OCI-LY1 (cell line): Measurements from ENCODE around the gene EPYC.

Experiments used
- H2AFZ ChIP-seq: fragments of 200-600 bp; sonication (generic), shearing (Covaris generic); 2 replicates; pipeline ENCODE4 v1.6.0; 2014; ENCODE audit warnings: antibody characterized with exemption, mild to moderate bottlenecking, low read length
- H3F3A ChIP-seq: fragments of 200-600 bp; sonication (generic), shearing (Covaris generic); 2 replicates; pipeline ENCODE4 v1.6.0; 2014; ENCODE audit warnings: mild to moderate bottlenecking, antibody characterized with exemption, low read length, moderate library complexity; ENCODE audit not compliant: insufficient read depth
- H3K27ac ChIP-seq: fragments of 200-600 bp; sonication (generic); 2 replicates; pipeline ENCODE4 v1.5.1; 2014; ENCODE audit warnings: low read length, mixed run types, mild to moderate bottlenecking, low read depth; ENCODE audit not compliant: poor library complexity, severe bottlenecking
- H3K27me3 ChIP-seq: fragments of 200-600 bp; sonication (generic); 2 replicates; pipeline ENCODE4 v1.6.0; 2014; ENCODE audit warnings: antibody characterized with exemption, mild to moderate bottlenecking, low read length, moderate library complexity; ENCODE audit not compliant: insufficient read depth
- H3K36me3 ChIP-seq: fragments of 200-600 bp; sonication (generic); 2 replicates; pipeline ENCODE4 v1.6.1; 2014; ENCODE audit warnings: mild to moderate bottlenecking, antibody characterized with exemption, low read length, moderate library complexity, mixed read lengths; ENCODE audit not compliant: insufficient read depth
- H3K4me1 ChIP-seq: fragments of 200-600 bp; sonication (generic); 2 replicates; pipeline ENCODE4 v1.5.1; 2014; ENCODE audit warnings: mild to moderate bottlenecking, low read length, moderate library complexity; ENCODE audit not compliant: insufficient read depth, severe bottlenecking
- H3K4me2 ChIP-seq: fragments of 200-600 bp; sonication (generic), shearing (Covaris generic); 2 replicates; pipeline ENCODE4 v1.6.1; 2014; ENCODE audit warnings: low read length
- H3K4me3 ChIP-seq: fragments of 200-600 bp; sonication (generic); 2 replicates; pipeline ENCODE4 v1.5.1; 2014; ENCODE audit warnings: low read length, low read depth, mild to moderate bottlenecking, mixed read lengths; ENCODE audit not compliant: poor library complexity, severe bottlenecking
- H3K79me2 ChIP-seq: fragments of 200-600 bp; shearing (Covaris generic); 2 replicates; pipeline ENCODE4 v1.6.1; 2016; ENCODE audit warnings: mixed run types, low read length, mixed read lengths; ENCODE audit not compliant: insufficient read depth
- H3K9ac ChIP-seq: fragments of 200-600 bp; sonication (generic), shearing (Covaris generic); 2 replicates; pipeline ENCODE4 v1.6.1; 2014; ENCODE audit warnings: mild to moderate bottlenecking, low read length, mixed read lengths
- H3K9me2 ChIP-seq: fragments of 200-600 bp; sonication (generic), shearing (Covaris generic); 2 replicates; pipeline ENCODE4 v1.6.1; 2014; ENCODE audit warnings: low read depth, mild to moderate bottlenecking, low read length, mixed read lengths
- H3K9me3 ChIP-seq: fragments of 200-600 bp; shearing (Covaris generic); 2 replicates; pipeline ENCODE4 v1.6.1; 2014; ENCODE audit warnings: low read length, mixed read lengths
- H4K20me1 ChIP-seq: fragments of 200-600 bp; sonication (generic), shearing (Covaris generic); 2 replicates; pipeline ENCODE4 v1.6.0; 2016; ENCODE audit warnings: mild to moderate bottlenecking, low read length; ENCODE audit not compliant: insufficient read depth
- CTCF ChIP-seq: fragments of 200-600 bp; sonication (generic), shearing (Covaris generic); IDR thresholded peaks from 2 replicates; pipeline ENCODE4 v1.5.1; 2017; ENCODE audit warnings: mild to moderate bottlenecking, antibody characterized with exemption, low read length, moderate library complexity, mixed read lengths
- EZH2 ChIP-seq: fragments of 200-600 bp; sonication (generic), shearing (Covaris generic); IDR thresholded peaks from 2 replicates; pipeline ENCODE4 v1.8.0; 2017; ENCODE audit warnings: borderline replicate concordance, mixed run types, mild to moderate bottlenecking, antibody characterized with exemption, low read length, moderate library complexity, mixed read lengths

EPYC gene

GRCh38 chr12:90979019-90979418, 25.8 kb downstream of the EPYC start:
- Histone ChIP-seq H3K27ac (no peak overlapping the region), H3K4me3 (no peak overlapping the region), H3K9ac (no peak overlapping the region), H3K9me3 (no peaks in the 10 kb centered on the region), H3K4me1 (no peaks in the 10 kb centered on the region), H4K20me1 (no peaks in the 10 kb centered on the region), H3K4me2 (no peak overlapping the region), H3K9me2 (no peaks in the 10 kb centered on the region), H3K27me3 (no peaks in the 10 kb centered on the region), H3K79me2 (no peaks in the 10 kb centered on the region), H3F3A (no peaks in the 10 kb centered on the region), H3K36me3 (no peaks in the 10 kb centered on the region), H2AFZ (no peak overlapping the region)
- TF ChIP-seq EZH2 (no peak), CTCF (no peak)

- no peak overlapping the region for H3K27ac ChIP-seq
- no peak overlapping the region for H3K9ac ChIP-seq
- TF ChIP-seq EZH2 (no peak), CTCF (peak; percentile 64)
- no peaks in the 10 kb centered on the region for H3K79me2 ChIP-seq
- H3K9me2 ChIP-seq, result no peaks in the 10 kb centered on the region
- no peaks in the 10 kb centered on the region for H4K20me1 ChIP-seq
- H3K4me2 ChIP-seq, result no peak overlapping the region
- no peaks in the 10 kb centered on the region for H3K4me1 ChIP-seq
- no peaks in the 10 kb centered on the region for H3K36me3 ChIP-seq
- no peaks in the 10 kb centered on the region for H3F3A ChIP-seq
- H2AFZ ChIP-seq, result no peak overlapping the region
- no peaks in the 10 kb centered on the region for H3K27me3 ChIP-seq
- no peaks in the 10 kb centered on the region for H3K9me3 ChIP-seq
- no peak overlapping the region for H3K4me3 ChIP-seq
Observed at GRCh38 chr12:90978117-90978770, 26.5 kb downstream of the EPYC start.

GRCh38 chr12:90977224-90977623, 27.5 kb downstream of the EPYC start:
- H3K9ac ChIP-seq, result no peak overlapping the region
- no peaks in the 10 kb centered on the region for H3F3A ChIP-seq
- H2AFZ ChIP-seq, result no peak overlapping the region
- no peak overlapping the region for H3K4me3 ChIP-seq
- no peaks in the 10 kb centered on the region for H3K9me3 ChIP-seq
- no peaks in the 10 kb centered on the region for H3K9me2 ChIP-seq
- no peak overlapping the region for H3K4me2 ChIP-seq
- H3K27ac ChIP-seq, result no peak overlapping the region
- H3K4me1 ChIP-seq, result no peaks in the 10 kb centered on the region
- TF ChIP-seq EZH2 (no peak), CTCF (no peak)
- H3K79me2 ChIP-seq, result no peaks in the 10 kb centered on the region
- no peaks in the 10 kb centered on the region for H3K27me3 ChIP-seq
- H3K36me3 ChIP-seq, result no peaks in the 10 kb centered on the region
- no peaks in the 10 kb centered on the region for H4K20me1 ChIP-seq
